ENCODE results near the gene HAND1. TPM values are rescaled to one million over a fixed set of nuclear protein-coding genes. Genes with fewer than 3 reads are reported as not detected.

HAND1 gene
- total RNA-seq, 2 experiments from 2014 or later, result not detected

GRCh38 chr5:154501566-154501965 lies 23.5 kb upstream of the HAND1 start:
- no peaks in the 10 kb centered on the region for H3K36me3 Mint-ChIP-seq (ENCODE audit: low read depth)

GRCh38 chr5:154498994-154499393 lies 21.0 kb upstream of the HAND1 start:
- no peak for DNase-seq
- H3K36me3 Mint-ChIP-seq (ENCODE audit: low read depth), result no peaks in the 10 kb centered on the region
- no peaks in the 10 kb centered on the region for H3K9me3 Mint-ChIP-seq
- ChIA-PET POLR2A (no interaction called here), CTCF (no interaction called here)
- no peak overlapping the region for H3K27ac Mint-ChIP-seq
- ATAC-seq, result no peak
- H3K4me3 Mint-ChIP-seq, result no peak overlapping the region
- TF ChIP-seq, protein P1, sequence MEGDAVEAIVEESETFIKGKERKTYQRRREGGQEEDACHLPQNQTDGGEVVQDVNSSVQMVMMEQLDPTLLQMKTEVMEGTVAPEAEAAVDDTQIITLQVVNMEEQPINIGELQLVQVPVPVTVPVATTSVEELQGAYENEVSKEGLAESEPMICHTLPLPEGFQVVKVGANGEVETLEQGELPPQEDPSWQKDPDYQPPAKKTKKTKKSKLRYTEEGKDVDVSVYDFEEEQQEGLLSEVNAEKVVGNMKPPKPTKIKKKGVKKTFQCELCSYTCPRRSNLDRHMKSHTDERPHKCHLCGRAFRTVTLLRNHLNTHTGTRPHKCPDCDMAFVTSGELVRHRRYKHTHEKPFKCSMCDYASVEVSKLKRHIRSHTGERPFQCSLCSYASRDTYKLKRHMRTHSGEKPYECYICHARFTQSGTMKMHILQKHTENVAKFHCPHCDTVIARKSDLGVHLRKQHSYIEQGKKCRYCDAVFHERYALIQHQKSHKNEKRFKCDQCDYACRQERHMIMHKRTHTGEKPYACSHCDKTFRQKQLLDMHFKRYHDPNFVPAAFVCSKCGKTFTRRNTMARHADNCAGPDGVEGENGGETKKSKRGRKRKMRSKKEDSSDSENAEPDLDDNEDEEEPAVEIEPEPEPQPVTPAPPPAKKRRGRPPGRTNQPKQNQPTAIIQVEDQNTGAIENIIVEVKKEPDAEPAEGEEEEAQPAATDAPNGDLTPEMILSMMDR (IDR thresholded peaks at IDR 0.05), result no peak
- H3K4me1 Mint-ChIP-seq (ENCODE audit: low read depth), result peaks cover 3% of the 10 kb centered on the region
- intact Hi-C loops (cut with micrococcal nuclease), result no loop called here
- peaks cover 29% of the 10 kb centered on the region for H3K27me3 Mint-ChIP-seq

More at GRCh38 chr5:154501566-154501965, 23.5 kb upstream of the HAND1 start:
- Mint-ChIP-seq H3K4me1 (ENCODE audit: low read depth) (peaks cover 3% of the 10 kb centered on the region), H3K27ac (no peak overlapping the region), H3K9me3 (no peaks in the 10 kb centered on the region), H3K4me3 (no peak overlapping the region), H3K27me3 (peaks cover 19% of the 10 kb centered on the region)
- intact Hi-C loops (cut with micrococcal nuclease), result no loop called here
- ChIA-PET CTCF (interaction anchor here (1.1 to 3.9 kb wide), 2 partner anchors 19 to 34 kb away, joined by 3 to 20 read pairs; no protein-coding TSS in a partner anchor), POLR2A (no interaction called here)
- DNase-seq (no peak), ATAC-seq (no peak)
- TF ChIP-seq, protein P1 (IDR thresholded peaks at IDR 0.05), result no peak

DNA sequence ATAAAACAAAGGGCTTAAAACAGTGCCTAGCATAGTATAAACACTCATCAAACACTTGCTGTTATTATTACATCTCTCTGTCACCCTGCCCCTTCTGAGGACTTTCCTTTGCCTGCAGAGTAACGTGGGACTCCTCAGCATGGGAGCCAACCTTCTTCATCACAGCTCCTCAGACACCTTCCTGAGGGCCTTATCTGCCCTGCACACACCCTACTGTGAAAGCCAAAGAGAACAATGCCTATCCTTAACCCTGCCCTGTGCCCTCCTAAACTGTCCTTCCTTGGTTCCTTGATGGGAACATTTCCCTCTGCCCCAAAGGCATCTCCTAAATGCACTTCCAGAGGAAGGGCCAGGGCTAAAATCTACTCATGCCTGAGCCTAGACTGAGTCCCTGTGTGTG lies 20.6 kb upstream of the HAND1 start:
- no peak overlapping the region for H3K27ac Mint-ChIP-seq
- peaks cover 2% of the 10 kb centered on the region for H3K4me1 Mint-ChIP-seq (ENCODE audit: low read depth)
- ChIA-PET CTCF (interaction anchor here (3.9 kb wide), 1 partner anchor 22 kb away, joined by 13 read pairs; no protein-coding TSS in a partner anchor), POLR2A (no interaction called here)
- peaks cover 32% of the 10 kb centered on the region for H3K27me3 Mint-ChIP-seq
- H3K9me3 Mint-ChIP-seq, result no peaks in the 10 kb centered on the region
- no peak overlapping the region for H3K4me3 Mint-ChIP-seq
- DNase-seq (no peak), ATAC-seq (no peak)
- intact Hi-C loops (cut with micrococcal nuclease), result no loop called here
- TF ChIP-seq, protein P1 (IDR thresholded peaks at IDR 0.05), result no peak
- H3K36me3 Mint-ChIP-seq (ENCODE audit: low read depth), result no peaks in the 10 kb centered on the region

GRCh38 chr5:154494036-154494435 lies 16.0 kb upstream of the HAND1 start:
- Mint-ChIP-seq H3K4me1 (ENCODE audit: low read depth) (no peaks in the 10 kb centered on the region), H3K27ac (no peak overlapping the region), H3K36me3 (ENCODE audit: low read depth) (no peaks in the 10 kb centered on the region), H3K9me3 (no peaks in the 10 kb centered on the region), H3K4me3 (no peak overlapping the region), H3K27me3 (peaks cover 50% of the 10 kb centered on the region)
- intact Hi-C loops (cut with micrococcal nuclease), result no loop called here
- no peak for ATAC-seq
- no peak for DNase-seq
- ChIA-PET CTCF (interaction anchor here (1.1 kb wide), 1 partner anchor 26 kb away, joined by 3 read pairs; no protein-coding TSS in a partner anchor), POLR2A (no interaction called here)
- TF ChIP-seq, protein P1 (IDR thresholded peaks at IDR 0.05), result no peak

DNA sequence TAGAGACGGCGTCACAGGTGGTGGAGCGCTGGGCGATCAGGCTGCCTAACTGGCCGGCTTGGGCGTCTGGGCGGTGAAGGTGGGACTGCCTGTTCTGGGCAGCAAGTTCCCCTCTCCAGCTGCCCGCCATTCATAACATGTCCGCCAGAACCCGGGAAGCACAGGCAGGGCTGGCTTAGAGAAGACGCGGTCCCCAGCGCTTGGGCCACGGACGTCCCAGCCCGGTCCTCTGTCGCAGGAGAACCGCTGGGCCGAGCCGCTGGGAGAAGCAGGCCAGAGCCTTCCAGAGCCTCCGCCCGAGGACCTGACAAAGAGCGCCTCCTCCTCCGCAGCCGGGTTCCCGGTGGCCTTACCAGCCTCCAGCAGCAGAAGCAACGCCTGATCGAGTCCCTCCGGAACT lies 15.2 kb upstream of the HAND1 start:
- Mint-ChIP-seq H3K27ac (no peak overlapping the region), H3K9me3 (no peaks in the 10 kb centered on the region), H3K36me3 (ENCODE audit: low read depth) (no peaks in the 10 kb centered on the region), H3K4me3 (no peak overlapping the region), H3K4me1 (ENCODE audit: low read depth) (no peaks in the 10 kb centered on the region), H3K27me3 (peaks cover 49% of the 10 kb centered on the region)
- ChIA-PET POLR2A (no interaction called here), CTCF (interaction anchor here (1.1 kb wide), 1 partner anchor 27 kb away, joined by 3 read pairs; no protein-coding TSS in a partner anchor)
- TF ChIP-seq, protein P1 (IDR thresholded peaks at IDR 0.05), result no peak
- ATAC-seq (no peak), DNase-seq (no peak)
- intact Hi-C loops (cut with micrococcal nuclease), result no loop called here
